Gastroesophageal sphincter (tissue), 4 donors: ENCODE measurements around the gene RNF212. TPM values are rescaled to one million over a fixed set of nuclear protein-coding genes. Genes with fewer than 3 reads are reported as not detected.

Source experiments
- ATAC-seq: fragments of 150-250 bp; one replicate; pipeline ENCODE4 v1.9.1; 2016; ENCODE audit warnings: mild to moderate bottlenecking, moderate library complexity
- H3K27ac ChIP-seq, 4 donors: fragments of 200-600 bp; sonication (generic) in 3 of 4; 1 replicate in 3 of 4; 2 replicates in 1 of 4; pipeline ENCODE4 v1.5.1; 2016 to 2019
- H3K27me3 ChIP-seq: fragments of 200-600 bp; sonication (generic); one replicate; pipeline ENCODE4 v1.5.1; 2019
- H3K36me3 ChIP-seq, 2 donors: fragments of 200-600 bp; sonication (generic); one replicate each; pipeline ENCODE4 v1.5.1; 2019; ENCODE audit warnings: control low read depth in 1 of 2
- H3K4me1 ChIP-seq, 3 donors: fragments of 200-600 bp; sonication (generic); 1 replicate in 2 of 3; 2 replicates in 1 of 3; pipeline ENCODE4 v1.5.1; 2016 to 2019; ENCODE audit warnings: control low read depth in 2 of 3
- H3K4me3 ChIP-seq, 2 donors: fragments of 200-600 bp; sonication (generic); one replicate each; pipeline ENCODE4 v1.5.1; 2019; ENCODE audit warnings: mild to moderate bottlenecking in 1 of 2, moderate library complexity in 1 of 2
- H3K9me3 ChIP-seq, 3 donors: fragments of 200-600 bp; sonication (generic); one replicate each; pipeline ENCODE4 v1.5.1; 2017 to 2019; ENCODE audit warnings: control low read depth in 2 of 3
- CTCF ChIP-seq, 4 experiments: fragments of 200-600 bp in 2 of 4; fragments of 450-650 bp in 2 of 4; sonication (generic) in 1 of 4; IDR thresholded peaks; one replicate each; pipeline ENCODE4 v1.5.1; 2017 to 2019; ENCODE audit warnings: antibody characterized with exemption in 4 of 4, mild to moderate bottlenecking in 2 of 4, moderate library complexity in 2 of 4
- EP300 ChIP-seq: sonication (generic); formaldehyde crosslinking; IDR thresholded peaks from one replicate; pipeline ENCODE4 v1.6.1; 2017; ENCODE audit warnings: antibody characterized with exemption, mild to moderate bottlenecking
- POLR2A ChIP-seq, 2 donors: fragments of 450-650 bp; IDR thresholded peaks; one replicate each; pipeline ENCODE4 v1.6.1; 2017; ENCODE audit warnings: antibody characterized with exemption in 2 of 2, mild to moderate bottlenecking in 2 of 2, moderate library complexity in 1 of 2
- POLR2AphosphoS5 ChIP-seq: sonication (generic); formaldehyde crosslinking; IDR thresholded peaks from one replicate; pipeline ENCODE4 v1.6.1; 2017; ENCODE audit warnings: antibody characterized with exemption
- WGBS, 2 donors: methylation state at CpG; one replicate each; pipeline ENCODE4 v1.1.5; 2018; ENCODE audit warnings: low coverage in 1 of 2; 5-methylcytosine and 5-hydroxymethylcytosine counted together
- total RNA-seq, 4 donors: library from RNA; depleted of rRNA; stranded (reverse); fragments of >200 nt; gene quantifications; one replicate each; pipeline ENCODE4 v1.1.0, GENCODE V29; 2016

Gene RNF212
- total RNA-seq, 4 donors from 2014 or later, result 1.5 to 6.9 (median 4.6) TPM

DNA sequence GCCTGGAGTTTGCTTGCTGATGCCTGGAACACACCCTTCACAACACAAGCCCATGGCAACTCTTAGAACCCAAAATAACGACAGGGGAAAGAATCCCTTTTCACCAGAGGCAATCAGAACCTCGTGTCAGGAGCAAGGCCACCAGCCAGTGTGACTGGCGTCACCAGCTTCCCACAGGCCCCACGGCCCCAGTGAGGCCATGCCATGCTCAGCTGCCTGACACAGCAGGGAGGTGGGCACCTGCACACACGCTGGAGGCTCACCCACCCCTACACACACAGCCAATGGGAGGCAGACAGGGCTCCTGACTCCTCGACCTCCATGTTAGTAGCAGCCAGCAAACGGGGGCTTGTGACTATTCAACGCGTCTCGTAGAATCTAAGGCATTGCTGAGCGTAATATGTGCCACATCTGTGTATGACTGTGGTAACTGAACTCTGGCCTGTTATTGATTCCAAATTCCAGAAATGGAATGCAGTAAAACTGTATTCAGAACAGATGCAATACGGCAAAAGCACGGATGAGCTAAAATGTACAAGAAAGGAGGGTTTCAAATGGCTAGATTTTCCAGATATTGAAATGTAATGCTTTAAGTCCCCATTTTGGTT, 28.5 kb downstream of the RNF212 start:
- Histone ChIP-seq H3K4me3 (no peak overlapping the region), H3K9me3 (no peaks in the 10 kb centered on the region), H3K36me3 (no peaks in the 10 kb centered on the region), H3K27ac (no peak overlapping the region), H3K4me1 (no peaks in the 10 kb centered on the region), H3K27me3 (peaks cover 62% of the 10 kb centered on the region)
- 66 to 100% methylated on average over 2 to 4 of the region's 13 CpGs for WGBS, 2 donors
- no peak for TF ChIP-seq CTCF (IDR thresholded peaks at IDR 0.05)
- TF ChIP-seq EP300, result no peak
- TF ChIP-seq POLR2AphosphoS5, result no peak
- TF ChIP-seq POLR2A (IDR thresholded peaks at IDR 0.05), result no peak
- no peak for ATAC-seq

DNA sequence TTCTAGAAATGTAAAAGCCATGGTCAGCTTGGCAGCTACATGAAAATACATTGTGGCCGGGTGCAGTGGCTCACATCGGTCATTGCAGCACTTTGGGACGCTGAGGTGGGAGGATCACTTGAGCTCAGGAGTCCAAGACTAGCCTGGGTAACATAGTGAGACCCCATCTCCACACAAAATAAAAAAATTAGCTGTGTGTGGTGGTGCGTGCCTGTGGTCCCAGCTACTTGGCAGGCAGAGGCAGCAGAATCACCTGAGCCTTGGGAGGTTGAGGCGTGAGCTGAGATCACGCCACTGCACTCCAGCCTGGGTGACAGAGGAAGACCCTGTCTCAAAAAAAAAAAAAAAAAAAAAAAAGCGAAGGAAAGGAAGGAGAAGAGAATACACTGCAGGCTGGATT, 29.0 kb downstream of the RNF212 start:
- WGBS, 2 donors, result 70% methylated on average over 5 of the region's 7 CpGs; no CpG with 5 or more reads in 1 of the 2 donors
- H3K4me3 ChIP-seq, result no peak overlapping the region
- no peaks in the 10 kb centered on the region for H3K4me1 ChIP-seq
- TF ChIP-seq POLR2AphosphoS5 (no peak), CTCF (IDR thresholded peaks at IDR 0.05) (no peak), EP300 (no peak), POLR2A (IDR thresholded peaks at IDR 0.05) (no peak)
- no peaks in the 10 kb centered on the region for H3K36me3 ChIP-seq
- no peak overlapping the region for H3K27ac ChIP-seq
- H3K9me3 ChIP-seq, result no peaks in the 10 kb centered on the region
- no peak for ATAC-seq
- H3K27me3 ChIP-seq, result peaks cover 64% of the 10 kb centered on the region

- TF ChIP-seq POLR2A (IDR thresholded peaks at IDR 0.05) (no peak), POLR2AphosphoS5 (peak; percentile 41)
- Histone ChIP-seq H3K9me3 (no peaks in the 10 kb centered on the region), H3K4me3 (no peak overlapping the region), H3K4me1 (no peaks in the 10 kb centered on the region), H3K36me3 (no peaks in the 10 kb centered on the region), H3K27me3 (peaks cover 74% of the 10 kb centered on the region), H3K27ac (no peak overlapping the region)
- ATAC-seq, result peak; percentile 73
- 57 to 100% methylated on average over 3 of the region's 29 CpGs for WGBS, 2 donors
These were observed 30.9 kb downstream of the RNF212 start for GRCh38 chr4:1082215-1083182.

GRCh38 chr4:1081689-1082040, 31.7 kb downstream of the RNF212 start:
- H3K27ac ChIP-seq, result no peak overlapping the region
- H3K4me3 ChIP-seq, result no peak overlapping the region
- no peaks in the 10 kb centered on the region for H3K4me1 ChIP-seq
- H3K27me3 ChIP-seq, result peaks cover 75% of the 10 kb centered on the region
- 80 to 92% methylated on average over 2 to 6 of the region's 8 CpGs for WGBS, 2 donors
- H3K36me3 ChIP-seq, result no peaks in the 10 kb centered on the region
- no peak for TF ChIP-seq POLR2A (IDR thresholded peaks at IDR 0.05)
- no peak for TF ChIP-seq CTCF (IDR thresholded peaks at IDR 0.05)
- TF ChIP-seq EP300, result no peak
- TF ChIP-seq POLR2AphosphoS5, result no peak
- H3K9me3 ChIP-seq, result no peaks in the 10 kb centered on the region
- ATAC-seq, result no peak

DNA sequence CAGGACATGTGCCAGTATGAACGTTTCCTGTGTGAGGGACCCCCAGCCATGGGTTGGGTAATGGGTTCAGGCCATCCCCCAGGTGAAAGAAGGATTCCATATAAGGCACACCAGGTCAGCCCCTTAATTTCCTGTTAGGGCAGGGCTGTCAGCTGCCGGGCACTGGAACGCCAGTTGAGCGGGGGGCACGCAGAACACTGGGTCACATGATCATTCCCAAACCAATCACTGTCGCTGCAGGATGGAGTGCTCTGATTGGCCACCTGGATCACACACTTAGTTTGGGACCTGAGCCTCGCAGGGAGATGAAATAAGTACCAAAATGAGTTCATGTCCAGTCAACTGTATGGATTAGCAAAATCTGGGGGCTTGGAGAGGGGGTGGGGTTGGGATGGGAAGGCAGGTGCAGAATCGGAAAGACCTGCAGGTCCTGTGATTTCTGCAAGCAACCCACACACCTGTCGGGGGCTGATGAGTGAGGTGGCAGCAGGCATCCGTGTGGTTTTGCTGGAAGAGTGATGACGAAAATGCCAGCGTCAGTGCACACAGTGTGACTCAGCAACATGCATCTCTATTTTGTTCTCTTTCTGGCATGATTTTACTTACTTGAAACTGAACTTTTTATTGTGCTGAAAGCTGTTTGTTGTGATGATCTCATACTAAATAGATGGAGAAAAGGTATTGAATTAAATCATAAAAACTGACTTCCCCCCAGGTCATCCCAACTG, 32.2 kb downstream of the RNF212 start:
- peaks cover 77% of the 10 kb centered on the region for H3K27me3 ChIP-seq
- H3K36me3 ChIP-seq, result no peaks in the 10 kb centered on the region
- no peak for ATAC-seq
- TF ChIP-seq EP300, result no peak
- no peak for TF ChIP-seq CTCF (IDR thresholded peaks at IDR 0.05)
- TF ChIP-seq POLR2AphosphoS5, result no peak
- TF ChIP-seq POLR2A (IDR thresholded peaks at IDR 0.05), result no peak
- no peak overlapping the region for H3K27ac ChIP-seq
- H3K4me3 ChIP-seq, result no peak overlapping the region
- H3K9me3 ChIP-seq, result no peaks in the 10 kb centered on the region
- 63 to 86% methylated on average over 4 to 5 of the region's 12 CpGs for WGBS, 2 donors
- H3K4me1 ChIP-seq, result no peaks in the 10 kb centered on the region
